GM18858 (cell line): ENCODE results near the gene SPINK5.

Experiments used
- ATAC-seq: cut with Tn5 transposase; IDR thresholded peaks from one replicate; pipeline ENCODE4 v1.9.1; 2021; ENCODE audit not compliant: unreplicated experiment

SPINK5 gene

DNA sequence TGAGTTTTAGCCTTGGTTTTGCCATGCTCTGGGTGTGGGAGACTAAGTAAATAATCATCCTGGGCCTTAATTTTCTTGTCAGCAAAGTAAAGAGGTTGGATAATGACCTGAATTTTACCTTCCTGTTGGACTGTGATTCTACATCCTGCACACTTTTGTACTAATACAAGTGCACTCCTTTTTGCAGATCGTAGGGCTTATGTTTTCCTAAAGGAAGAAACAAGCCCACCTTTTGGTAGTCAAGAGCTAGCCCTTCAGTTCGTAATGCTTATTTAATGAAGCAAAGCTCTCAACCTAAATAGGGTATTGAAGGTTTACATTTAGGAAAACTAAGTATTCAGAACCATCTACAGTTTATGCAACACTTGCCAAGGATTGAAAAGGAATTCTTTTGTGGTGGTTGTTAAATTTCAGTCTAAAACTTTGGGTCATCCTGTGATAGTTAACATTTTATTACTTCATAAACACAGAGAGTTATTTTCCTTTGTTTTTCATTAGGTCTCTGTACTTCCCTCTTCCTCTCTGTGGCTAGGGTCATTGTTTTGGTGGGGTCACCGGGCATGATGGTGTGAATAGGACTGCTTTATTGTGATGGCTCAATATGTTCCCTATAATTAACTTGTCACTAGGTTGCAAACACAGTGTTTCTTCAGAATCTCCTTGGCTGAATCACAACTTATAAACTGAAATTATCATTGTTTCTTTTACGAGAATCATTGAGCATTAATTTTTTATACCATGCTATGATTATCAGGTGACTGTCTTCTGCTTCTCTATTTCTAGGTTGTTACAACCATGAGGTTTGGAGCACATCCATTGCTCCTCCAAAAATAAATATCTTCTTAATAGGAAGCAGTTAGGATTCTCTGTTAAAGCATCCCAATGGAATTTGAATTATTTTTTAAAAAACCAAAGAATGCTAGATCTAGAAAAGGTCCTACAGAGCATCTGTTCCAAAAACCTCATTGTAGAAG is 28.5 kb downstream of the SPINK5 start:
- ATAC-seq, result no peak

GRCh38 chr5:148094336-148094735 is 30.6 kb downstream of the SPINK5 start:
- ATAC-seq, result no peak

DNA sequence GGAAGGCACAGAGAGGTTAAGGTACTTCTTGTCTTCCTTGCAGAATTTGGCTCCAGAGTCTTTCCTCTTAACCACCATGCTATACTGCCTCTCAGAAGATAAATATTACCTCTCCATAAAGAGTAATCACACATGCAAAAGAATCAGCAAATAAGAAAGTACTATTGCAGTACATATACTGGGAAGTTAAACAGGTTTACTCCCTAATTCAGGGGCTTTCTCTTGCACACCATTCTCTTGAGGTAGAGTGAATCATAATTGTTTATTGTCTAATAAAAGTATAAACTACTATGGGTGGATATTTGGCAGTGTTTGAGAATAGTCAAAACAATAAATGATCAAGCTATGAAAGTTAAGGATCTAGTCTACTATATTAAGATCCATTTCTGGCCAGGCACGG is 40.4 kb downstream of the SPINK5 start:
- ATAC-seq, result no peak

GRCh38 chr5:148107608-148108007 is 43.8 kb downstream of the SPINK5 start:
- no peak for ATAC-seq

- ATAC-seq, result no peak
These were observed 49.5 kb downstream of the SPINK5 start for GRCh38 chr5:148113243-148113642.

DNA sequence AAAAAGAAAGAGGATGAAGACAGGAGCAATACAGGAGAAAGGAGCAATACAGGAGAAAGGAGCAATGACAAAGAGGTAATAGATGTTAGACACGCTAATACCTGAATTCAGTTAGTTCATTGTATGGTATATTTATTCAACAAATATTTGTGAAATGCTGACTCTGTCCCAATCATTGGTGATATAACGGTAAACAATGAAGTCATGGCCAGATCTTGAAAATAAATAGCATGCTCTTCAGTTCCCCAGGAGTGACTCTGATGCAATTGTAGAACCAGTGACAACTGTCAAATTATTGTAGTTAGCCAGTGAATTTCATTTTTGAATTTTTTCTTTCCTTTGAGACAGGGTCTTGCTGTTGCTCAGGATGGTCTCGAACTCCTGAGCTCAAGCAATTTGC is 56.5 kb downstream of the SPINK5 start:
- ATAC-seq, result no peak

DNA sequence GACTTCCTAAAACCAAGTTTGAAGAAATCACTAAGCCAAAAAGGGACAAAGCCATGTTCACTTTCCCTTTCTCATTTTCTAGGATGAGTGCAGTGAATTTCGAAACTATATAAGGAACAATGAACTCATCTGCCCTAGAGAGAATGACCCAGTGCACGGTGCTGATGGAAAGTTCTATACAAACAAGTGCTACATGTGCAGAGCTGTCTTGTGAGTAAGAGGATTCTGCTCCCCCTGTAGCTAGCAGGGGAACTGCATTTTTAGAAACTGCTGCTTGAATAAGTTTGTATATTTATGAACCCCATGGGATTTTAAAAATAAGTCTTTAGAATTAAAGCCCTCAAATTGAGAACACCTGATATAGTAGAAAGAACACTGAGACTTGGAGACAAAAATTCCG is 61.9 kb downstream of the SPINK5 start:
- no peak for ATAC-seq

- no peak for ATAC-seq
These were observed 71.6 kb downstream of the SPINK5 start for GRCh38 chr5:148135091-148136048.

GRCh38 chr5:148140846-148141245 is 77.1 kb downstream of the SPINK5 start:
- no peak for ATAC-seq

GRCh38 chr5:148141645-148142044 is 77.9 kb downstream of the SPINK5 start:
- ATAC-seq, result no peak

DNA sequence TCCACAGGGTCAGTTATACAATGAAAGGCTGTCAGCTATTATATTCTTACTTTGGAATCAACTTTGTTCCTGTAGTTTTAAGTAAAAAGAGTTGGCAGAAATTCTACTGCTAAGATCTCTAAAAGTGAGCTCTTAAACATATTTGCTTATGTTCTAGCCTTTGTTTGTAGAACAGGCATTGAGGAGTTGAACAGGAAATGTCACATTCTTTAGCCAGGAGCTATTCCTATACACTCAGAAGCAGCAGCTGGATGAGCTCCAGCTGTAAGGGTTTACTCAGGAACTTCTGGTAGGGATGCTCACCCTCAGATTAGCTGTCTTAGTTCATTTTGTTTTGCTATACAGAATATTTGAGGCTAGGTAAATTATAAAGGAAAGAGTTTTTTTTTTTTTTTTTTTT is 82.1 kb downstream of the SPINK5 start:
- ATAC-seq, result no peak

- no peak for ATAC-seq
These were observed 82.7 kb downstream of the SPINK5 start for GRCh38 chr5:148146487-148146886.

DNA sequence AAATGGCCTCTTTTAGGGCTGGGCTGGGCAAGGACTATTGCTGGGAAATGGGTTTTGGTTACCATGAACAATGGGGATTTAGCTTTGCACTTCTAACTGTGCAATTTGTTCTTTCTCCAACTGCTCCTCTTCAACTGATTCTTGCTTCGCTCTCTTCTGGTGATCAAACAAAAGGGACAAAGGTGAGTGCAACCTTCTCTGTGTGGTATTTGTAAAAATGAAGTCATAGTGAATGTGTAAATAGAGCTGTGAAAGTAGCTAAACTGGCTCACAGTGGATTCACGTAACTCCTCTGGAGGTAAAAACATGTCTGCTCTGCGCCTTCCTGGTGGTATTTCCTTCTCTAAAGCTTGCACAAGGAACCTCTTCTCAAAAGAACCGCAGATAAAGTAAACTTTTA is 83.6 kb downstream of the SPINK5 start:
- no peak for ATAC-seq

DNA sequence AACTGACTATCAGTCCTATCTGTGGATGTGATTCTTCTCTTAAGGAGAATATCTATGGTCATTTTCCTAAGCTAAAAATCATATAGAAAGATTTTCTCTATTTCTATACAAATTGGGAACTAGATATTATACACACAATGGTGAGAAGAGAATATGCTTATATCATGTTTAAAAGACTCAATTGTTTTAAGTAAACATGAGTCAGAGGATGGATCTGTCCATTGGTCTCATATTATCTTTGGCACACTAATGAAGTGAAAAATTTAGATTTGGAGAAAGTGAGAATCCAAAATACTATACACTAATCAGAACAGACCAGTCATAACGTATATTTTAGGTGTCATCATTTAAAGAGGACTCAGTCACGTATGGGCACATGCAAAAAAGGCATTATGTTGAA is 88.1 kb downstream of the SPINK5 start:
- ATAC-seq, result no peak

DNA sequence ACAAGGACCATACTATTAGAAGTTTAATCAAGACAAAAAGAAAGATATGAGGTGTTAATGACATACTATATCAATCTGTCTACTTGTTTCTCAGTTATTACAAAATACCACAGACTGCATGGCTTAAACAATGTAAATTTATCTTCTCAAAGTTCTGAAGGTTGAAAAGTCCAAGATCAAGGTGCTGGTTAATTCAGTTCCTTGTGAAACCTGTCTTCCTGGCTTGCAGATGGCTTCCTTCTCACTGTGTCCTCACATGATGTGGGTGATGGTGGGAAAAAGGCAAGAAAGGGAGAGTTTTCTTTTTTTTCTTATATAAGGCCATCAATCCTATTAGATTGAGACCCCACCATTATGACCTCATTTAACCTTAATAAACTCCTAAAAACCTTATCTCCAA is 89.0 kb downstream of the SPINK5 start:
- no peak for ATAC-seq

- ATAC-seq, result no peak
These were observed 92.8 kb downstream of the SPINK5 start for GRCh38 chr5:148156609-148157008.

- no peak for ATAC-seq
These were observed 98.3 kb downstream of the SPINK5 start for GRCh38 chr5:148162038-148162437.

DNA sequence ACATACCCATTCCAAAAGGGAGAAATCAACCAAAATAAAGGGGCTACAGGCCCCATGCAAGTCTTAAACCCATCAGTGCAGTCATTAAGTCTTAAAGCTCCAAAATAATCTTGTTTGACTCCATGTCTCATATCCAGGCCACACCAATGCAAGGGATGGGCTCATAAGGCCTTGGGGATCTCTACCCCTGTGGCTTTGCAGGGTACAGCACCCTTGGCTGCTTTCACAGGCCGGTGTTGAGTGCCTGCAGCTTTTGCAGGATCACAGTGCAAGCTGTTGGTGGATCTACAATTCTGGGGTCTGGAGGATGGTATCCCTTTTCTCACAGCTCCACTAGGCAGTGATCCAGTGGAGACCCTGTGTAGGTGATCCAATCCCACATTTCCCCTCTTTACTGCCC is 99.6 kb downstream of the SPINK5 start:
- ATAC-seq, result no peak

DNA sequence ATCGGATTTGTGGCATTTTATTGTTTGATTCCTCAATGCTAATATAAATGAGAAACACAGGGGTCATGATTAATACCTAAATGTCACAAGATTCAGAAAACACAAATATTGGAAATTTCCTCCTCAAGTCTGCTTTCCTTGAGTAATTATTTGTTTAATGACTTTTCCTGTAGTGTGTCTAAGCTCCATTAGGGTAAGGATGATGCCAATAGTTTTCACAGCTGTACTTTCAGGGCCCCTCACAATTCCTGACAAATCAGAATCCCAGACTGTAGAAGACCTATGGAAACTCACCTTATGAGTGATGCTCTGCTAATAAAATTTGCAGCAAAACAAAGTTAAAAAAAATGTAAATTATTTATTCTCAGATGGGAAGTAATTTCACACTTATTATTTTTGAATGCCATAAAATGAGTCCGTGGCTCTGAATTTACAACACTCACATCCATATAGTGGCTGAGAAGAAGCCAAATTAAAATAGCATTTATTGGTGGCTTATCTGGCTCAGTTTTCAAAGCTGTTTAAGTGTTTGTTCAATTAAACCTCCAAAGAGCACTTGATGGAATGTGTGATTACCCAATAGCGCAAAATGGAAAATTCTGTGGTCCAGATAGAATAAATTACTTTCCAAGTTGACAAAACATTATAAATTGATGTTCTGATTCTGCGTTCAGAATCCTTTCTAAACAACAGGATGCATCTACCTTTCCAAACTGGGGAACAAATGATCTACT is 102.9 kb downstream of the SPINK5 start:
- no peak for ATAC-seq

DNA sequence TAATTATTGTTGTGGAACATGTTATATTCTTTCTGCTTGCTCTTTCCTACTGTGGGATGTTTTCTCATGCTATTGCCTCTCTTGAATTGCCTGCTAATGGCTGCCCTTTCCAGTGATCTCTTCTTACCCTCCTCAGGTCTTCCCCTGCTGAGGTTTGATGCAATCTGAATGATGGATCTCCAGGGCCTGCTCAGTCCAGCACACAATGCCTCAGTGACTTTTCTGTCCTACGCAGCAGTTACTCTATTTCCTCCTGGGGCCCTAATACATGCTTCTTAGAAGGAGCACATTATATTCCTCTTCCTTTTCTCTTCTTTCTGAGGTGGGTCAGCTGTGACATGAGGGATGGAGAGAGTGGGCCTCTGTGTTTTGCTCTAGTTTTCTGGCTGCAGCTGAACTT is 104.5 kb downstream of the SPINK5 start, which contains the start of gene SPINK14:
TSS of gene SPINK14 (plus strand) at position 301 of the 400 bp plus-strand sequence. CDS start 1,187 bp downstream, outside the sequence.
- no peak for ATAC-seq

DNA sequence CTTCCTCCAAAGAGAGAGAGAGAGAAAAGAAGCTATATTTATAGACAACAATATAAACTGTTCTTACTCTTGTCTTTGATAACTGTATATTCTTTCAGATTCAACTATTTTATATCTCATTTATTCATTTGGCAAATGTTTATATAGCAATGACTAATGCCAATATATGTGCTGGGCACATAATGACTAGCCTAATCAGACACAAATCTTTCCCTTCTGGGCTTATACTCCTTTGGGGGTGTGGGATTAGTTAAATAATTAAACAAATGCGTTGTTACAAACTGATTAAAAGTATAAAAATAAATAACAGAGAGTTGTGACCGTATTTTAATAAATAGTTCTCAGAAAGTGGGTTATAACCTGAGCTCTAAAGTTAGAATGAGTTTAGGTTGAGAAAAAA is 108.6 kb downstream of the SPINK5 start:
- ATAC-seq, result no peak
